H1 (cell line): ENCODE data around the gene PAX6. TPM values are rescaled to one million over a fixed set of nuclear protein-coding genes. Genes with fewer than 3 reads are reported as not detected.

Experiments used
- CTCF ChIA-PET: fragments of 300-600 bp; sonication (Branson Sonifier 250); formaldehyde crosslinking; loops from one replicate; lab custom pipeline; 2021; ENCODE audit not compliant: partially characterized antibody; lab: Charles Lee
- POLR2A ChIA-PET: fragments of 300-600 bp; sonication (Branson Sonifier 250); formaldehyde crosslinking; loops from one replicate; lab custom pipeline; 2021; ENCODE audit warnings: inconsistent platforms; ENCODE audit not compliant: partially characterized antibody; lab: Charles Lee
- DNase-seq, 2 experiments: peaks; one replicate each; pipeline versions ENCODE4 v3.0.0 to v3.0.0-alpha.2; 2010 to 2022; ENCODE audit warnings: low spot score in 2 of 2, low read depth in 1 of 2, mixed read lengths in 1 of 2
- FAIRE-seq: peaks from 2 replicates; lab custom pipeline; 2011; peaks lifted over from hg19 to GRCh38; lab: Jason Lieb, UNC
- H2AFZ ChIP-seq: 2 replicates; pipeline ENCODE4 v1.8.1; 2012; ENCODE audit warnings: low read length, inconsistent platforms
- H2AK5ac ChIP-seq: 2 replicates; pipeline ENCODE4 v1.6.1; 2013; ENCODE audit warnings: low read depth, low read length
- H2BK120ac ChIP-seq: replicated peaks from 2 replicates; pipeline ENCODE3; 2013; ENCODE audit warnings: low read depth, low read length, inconsistent platforms
- H2BK12ac ChIP-seq: 2 replicates; pipeline ENCODE4 v1.6.1; 2013; ENCODE audit warnings: low read depth, low read length
- H2BK15ac ChIP-seq: 2 replicates; pipeline ENCODE4 v1.6.1; 2013; ENCODE audit warnings: low read length
- H2BK20ac ChIP-seq: 2 replicates; pipeline ENCODE4 v1.6.1; 2013; ENCODE audit warnings: low read length
- H2BK5ac ChIP-seq: 2 replicates; pipeline ENCODE4 v1.6.1; 2013; ENCODE audit warnings: low read depth, low read length
- H3K14ac ChIP-seq: 2 replicates; pipeline ENCODE4 v1.6.1; 2013; ENCODE audit warnings: inconsistent platforms; ENCODE audit not compliant: insufficient read length
- H3K18ac ChIP-seq: 2 replicates; pipeline ENCODE4 v1.6.1; 2013; ENCODE audit warnings: low read length; ENCODE audit errors: extremely low read depth
- H3K23ac ChIP-seq: 2 replicates; pipeline ENCODE4 v1.6.1; 2013; ENCODE audit warnings: inconsistent platforms; ENCODE audit not compliant: insufficient read length
- H3K23me2 ChIP-seq: 2 replicates; pipeline ENCODE4 v1.6.1; 2013; ENCODE audit warnings: low read depth, low read length
- H3K27ac ChIP-seq: 2 replicates; pipeline ENCODE4 v1.6.1; 2011; ENCODE audit warnings: low read depth, low read length, inconsistent platforms
- H3K27me3 ChIP-seq, 4 experiments: replicated peaks in 1 of 4; 1 replicate in 1 of 4; 2 replicates in 3 of 4; pipeline versions ENCODE4 v1.6.1 to v1.8.1; 2011 to 2013; ENCODE audit warnings: low read length in 3 of 4, mild to moderate bottlenecking in 3 of 4, inconsistent platforms in 2 of 4, mixed read lengths in 2 of 4, moderate library complexity in 1 of 4; ENCODE audit not compliant: control insufficient read depth in 3 of 4, insufficient read depth in 3 of 4; ENCODE audit errors: extremely low read depth in 1 of 4
- H3K36me3 ChIP-seq, 4 experiments: 2 replicates each; pipeline versions ENCODE4 v1.6.1 to v1.8.1; 2011 to 2013; ENCODE audit warnings: mild to moderate bottlenecking in 4 of 4, low read length in 3 of 4, moderate library complexity in 2 of 4, control low read depth in 1 of 4, inconsistent platforms in 1 of 4; ENCODE audit not compliant: insufficient read depth in 4 of 4, control insufficient read depth in 2 of 4
- H3K4ac ChIP-seq: replicated peaks from 2 replicates; pipeline ENCODE3; 2013; ENCODE audit warnings: low read length, low read depth, mixed read lengths, inconsistent platforms; ENCODE audit not compliant: insufficient read length
- H3K4me1 ChIP-seq, 4 experiments: replicated peaks in 1 of 4; 1 replicate in 1 of 4; 2 replicates in 3 of 4; pipeline versions ENCODE4 v1.6.1 to v1.8.1; 2011 to 2013; ENCODE audit warnings: low read length in 3 of 4, inconsistent platforms in 2 of 4, mixed read lengths in 1 of 4; ENCODE audit not compliant: insufficient read depth in 4 of 4, control insufficient read depth in 3 of 4
- H3K4me2 ChIP-seq, 2 experiments: 2 replicates each; pipeline versions ENCODE4 v1.6.1 to v1.8.1; 2011 to 2013; ENCODE audit warnings: low read depth in 2 of 2, low read length in 2 of 2, control low read depth in 1 of 2, inconsistent platforms in 1 of 2, mild to moderate bottlenecking in 1 of 2; ENCODE audit not compliant: insufficient read depth in 1 of 2
- H3K4me3 ChIP-seq, 4 experiments: fragments of 200-600, 300-600 bp in 1 of 4; sonication (generic), shearing (Covaris generic), sonication (Bioruptor Twin) in 1 of 4; 2 replicates each; pipeline versions ENCODE4 v1.5.1 to v1.8.1; 2011 to 2016; ENCODE audit warnings: low read length in 4 of 4, low read depth in 3 of 4, control low read depth in 2 of 4, inconsistent platforms in 2 of 4, mild to moderate bottlenecking in 2 of 4, mixed read lengths in 1 of 4, moderate library complexity in 1 of 4; ENCODE audit not compliant: insufficient read depth in 2 of 4; ENCODE audit errors: extremely low read depth in 1 of 4
- H3K56ac ChIP-seq: replicated peaks from 2 replicates; pipeline ENCODE3; 2013; ENCODE audit warnings: low read depth, mild to moderate bottlenecking, mixed read lengths, low read length, inconsistent platforms; ENCODE audit not compliant: insufficient read length
- H3K79me1 ChIP-seq: 2 replicates; pipeline ENCODE4 v1.6.1; 2013; ENCODE audit warnings: low read depth, low read length, control low read depth
- H3K79me2 ChIP-seq, 2 experiments: 2 replicates each; pipeline versions ENCODE4 v1.6.1 to v1.8.1; 2012 to 2013; ENCODE audit warnings: low read length in 2 of 2, mild to moderate bottlenecking in 2 of 2, inconsistent platforms in 1 of 2; ENCODE audit not compliant: insufficient read depth in 2 of 2, control insufficient read depth in 1 of 2
- H3K9ac ChIP-seq, 4 experiments: replicated peaks in 1 of 4; 1 replicate in 1 of 4; 2 replicates in 3 of 4; pipeline versions ENCODE4 v1.6.1 to v1.8.1; 2011 to 2013; ENCODE audit warnings: low read depth in 3 of 4, low read length in 3 of 4, control low read depth in 2 of 4, mild to moderate bottlenecking in 2 of 4, moderate library complexity in 2 of 4, inconsistent platforms in 1 of 4; ENCODE audit errors: extremely low read depth in 1 of 4
- H3K9me3 ChIP-seq, 2 experiments: 2 replicates each; pipeline versions ENCODE4 v1.6.1 to v1.8.1; 2012 to 2013; ENCODE audit warnings: mild to moderate bottlenecking in 2 of 2, moderate library complexity in 2 of 2, control low read depth in 1 of 2, inconsistent platforms in 1 of 2, low read depth in 1 of 2, low read length in 1 of 2, mixed read lengths in 1 of 2; ENCODE audit not compliant: insufficient read depth in 2 of 2
- H4K20me1 ChIP-seq, 2 experiments: replicated peaks in 1 of 2; 2 replicates each; pipeline versions ENCODE3 to v1.8.1; 2011 to 2013; ENCODE audit warnings: inconsistent platforms in 2 of 2, low read length in 2 of 2, mild to moderate bottlenecking in 1 of 2; ENCODE audit not compliant: insufficient read depth in 2 of 2, control insufficient read depth in 1 of 2
- H4K5ac ChIP-seq: 2 replicates; pipeline ENCODE4 v1.6.1; 2013; ENCODE audit warnings: low read length, low read depth, mixed read lengths, inconsistent platforms; ENCODE audit not compliant: insufficient read length
- H4K8ac ChIP-seq: 2 replicates; pipeline ENCODE4 v1.8.0; 2013; ENCODE audit warnings: mild to moderate bottlenecking, moderate library complexity, low read length, inconsistent platforms; ENCODE audit not compliant: insufficient read depth; ENCODE audit errors: extremely low read depth
- H4K91ac ChIP-seq: replicated peaks from 2 replicates; pipeline ENCODE3; 2013; ENCODE audit warnings: low read length, mixed read lengths, inconsistent platforms; ENCODE audit not compliant: insufficient read length
- E2F6 ChIP-seq: IDR thresholded peaks from 2 replicates; pipeline ENCODE4 v1.6.1; 2012; ENCODE audit warnings: inconsistent platforms
- EGR1 ChIP-seq: IDR thresholded peaks from 2 replicates; pipeline ENCODE4 v1.6.1; 2011; ENCODE audit warnings: low read depth, low read length, borderline replicate concordance
- EP300 ChIP-seq, 2 experiments: IDR thresholded peaks; 1 replicate in 1 of 2; 2 replicates in 1 of 2; pipeline ENCODE4 v1.6.1; 2011 to 2012; ENCODE audit warnings: low read depth in 2 of 2, low read length in 2 of 2, mild to moderate bottlenecking in 2 of 2, borderline replicate concordance in 1 of 2, inconsistent platforms in 1 of 2, moderate library complexity in 1 of 2
- JUND ChIP-seq: IDR thresholded peaks from 2 replicates; pipeline ENCODE4 v1.6.1; 2011; ENCODE audit warnings: mild to moderate bottlenecking, improper control_type of control experiment, low read length
- KDM4A ChIP-seq: IDR thresholded peaks from one replicate; pipeline ENCODE4 v1.7.1; 2012; ENCODE audit warnings: low read depth, mild to moderate bottlenecking, moderate library complexity, low read length, inconsistent platforms; ENCODE audit not compliant: severe bottlenecking
- SRF ChIP-seq: IDR thresholded peaks from 2 replicates; pipeline ENCODE4 v1.6.1; 2011; ENCODE audit warnings: mild to moderate bottlenecking, low read depth, low read length, moderate library complexity
- SUZ12 ChIP-seq: fragments of 200-600 bp; sonication (generic); IDR thresholded peaks from 2 replicates; pipeline ENCODE4 v1.6.1; 2012; ENCODE audit warnings: mild to moderate bottlenecking, inconsistent platforms, low read length, moderate library complexity, mixed read lengths
- WGBS, 2 experiments: shearing (Covaris generic) in 1 of 2; methylation state at CpG; one replicate each; pipeline versions ENCODE4 v1.1.6 to v1.1.7; 2013 to 2015; ENCODE audit warnings: low lambda C conversion rate in 2 of 2, mixed read lengths in 2 of 2, inconsistent platforms in 1 of 2, low coverage in 1 of 2, missing lambda C conversion rate in 1 of 2; ENCODE audit not compliant: insufficient replicate concordance in 2 of 2, insufficient coverage in 1 of 2, insufficient read length in 1 of 2; ENCODE audit errors: extremely low coverage in 1 of 2, missing lambda C conversion rate in 1 of 2; 5-methylcytosine and 5-hydroxymethylcytosine counted together
- long read RNA-seq, 2 experiments: library from RNA in 1 of 2; library from capped mRNA in 1 of 2; stranded (forward); transcript quantifications; one replicate each; pipeline ENCODE4 v2.0.0, GENCODE V29; 2021; ENCODE audit warnings: inconsistent platforms in 1 of 2
- polyA minus RNA-seq, 3 experiments: library from RNA; depleted of rRNA, polyadenylated mRNA; stranded (reverse); fragments of >200 nt; gene quantifications; 1 replicate in 2 of 3; 2 replicates in 1 of 3; pipeline ENCODE4 v1.2.3, GENCODE V29; 2011
- polyA plus RNA-seq, 7 experiments: library from polyadenylated mRNA; depleted of rRNA in 3 of 7; stranded (reverse) in 5 of 7; unstranded in 2 of 7; fragments of >200 nt in 5 of 7; fragments of 200-250 nt in 2 of 7; gene quantifications; 1 replicate in 5 of 7; 2 replicates in 1 of 7; 4 replicates in 1 of 7; pipeline versions ENCODE4 v1.2.1 to v1.2.3, GENCODE V29; 2011 to 2013; ENCODE audit warnings: missing spikeins in 2 of 7, mixed read lengths in 2 of 7
- total RNA-seq: library from RNA; stranded (reverse); fragmentation: NEBNext Ultra II Directional; extraction: Animal tissue kit (Norgen Biotek cat#: 25700); gene quantifications from 2 replicates; pipeline ENCODE4 v1.2.1, GENCODE V29; 2021

PAX6 gene
- total RNA-seq: 0.21 and 0.30 TPM in 2 replicates
- polyA plus RNA-seq (2011; rRNA removed): 0.65 and 1.1 TPM in 2 replicates
- 0.53 TPM for polyA plus RNA-seq (2011; cell fraction: cytosol; rRNA removed)
- 1.0 TPM for polyA plus RNA-seq (2011; cell fraction: nucleus; rRNA removed)
- polyA plus RNA-seq (2012, experiment 1 of 2): 0.41 to 1.1 TPM (median 0.57 TPM) in 4 replicates
- 0.16 TPM for polyA plus RNA-seq (2012, experiment 2 of 2)
- polyA plus RNA-seq (2013, experiment 1 of 2): 0.16 TPM
- 0.22 TPM for polyA plus RNA-seq (2013, experiment 2 of 2)
- 0.76 and 0.82 TPM in 2 replicates for polyA minus RNA-seq (2011; rRNA and poly(A)+ RNA removed)
- polyA minus RNA-seq (2011; cell fraction: cytosol; rRNA and poly(A)+ RNA removed): 0.88 TPM
- polyA minus RNA-seq (2011; cell fraction: nucleus; rRNA and poly(A)+ RNA removed): 2.6 TPM
- long read RNA-seq, experiment 1: 0 reads
- long read RNA-seq, experiment 2: 0 reads

GRCh38 chr11:31810779-31811647, at the start of gene PAX6:
TSS of gene PAX6 (minus strand) at chr11:31811322. CDS start at chr11:31806411, 4,911 bp downstream.
- Histone ChIP-seq H3K56ac (no peak within 1 kb of the TSS), H4K20me1 (peaks cover 2 to 10% of the 10 kb centered on the region in 2 experiments), H2BK5ac (no peak within 1 kb of the TSS), H2BK15ac (no peak within 1 kb of the TSS), H2BK120ac (no peak within 1 kb of the TSS), H3K79me2 (no peaks in the 10 kb centered on the region), H3K23ac (no peak within 1 kb of the TSS), H4K8ac (no peak within 1 kb of the TSS), H3K4me1 (peaks cover 22 to 51% (median 41%) of the 10 kb centered on the region in 4 experiments), H2AFZ (no peak within 1 kb of the TSS), H3K9ac (no peak within 1 kb of the TSS), H3K4me3 (peak within 1 kb of the TSS; percentile 36 to 62 (median 50)), H4K5ac (no peak within 1 kb of the TSS), H3K4ac (no peak within 1 kb of the TSS), H3K4me2 (peak within 1 kb of the TSS; percentile 74 to 91), H3K36me3 (no peaks in the 10 kb centered on the region; a peak in 1 of 8 replicates), H3K18ac (no peak within 1 kb of the TSS; the same call in none of the 2 replicates), H2BK12ac (peak within 1 kb of the TSS; percentile 90; the same call in 1 of the 2 replicates), H3K9me3 (no peaks in the 10 kb centered on the region), H3K79me1 (no peaks in the 10 kb centered on the region), H2AK5ac (no peak within 1 kb of the TSS), H4K91ac (no peak within 1 kb of the TSS), H3K14ac (no peak within 1 kb of the TSS), H3K23me2 (peaks cover 5% of the 10 kb centered on the region; the same call in 1 of the 2 replicates), H3K27ac (no peak within 1 kb of the TSS), H2BK20ac (no peak within 1 kb of the TSS), H3K27me3 (peaks cover 87 to 99% (median 96%) of the 10 kb centered on the region in 4 experiments)
- peak in 1 of 2 experiments; percentile 87 for DNase-seq
- 2% methylated on average over 48 of the region's 49 CpGs; no CpG with 5 or more reads in 1 of the 2 experiments for WGBS, 2 experiments
- FAIRE-seq: peak; percentile 62
- ChIA-PET POLR2A (interaction anchor here (0.8 to 3.4 kb wide), 4 partner anchors 8 to 12 kb away, joined by 3 to 16 read pairs (median 7); no protein-coding TSS in a partner anchor), CTCF (interaction anchor here (1.4 to 3.4 kb wide), 5 partner anchors 13 to 147 kb away, joined by 7 to 17 read pairs (median 8); no protein-coding TSS in a partner anchor)
- peak; percentile 77 for TF ChIP-seq KDM4A
- no peak for TF ChIP-seq EP300 (IDR thresholded peaks at IDR 0.05; ENCODE audit: borderline replicate concordance in 1 of 2, low read depth in 2 of 2, low read length in 2 of 2)
- TF ChIP-seq SRF: no peak
- no peak for TF ChIP-seq JUND
- peak; percentile 70 for TF ChIP-seq E2F6
- peak; percentile 12; the same call in 1 of the 2 replicates for TF ChIP-seq EGR1
- TF ChIP-seq SUZ12: peak; percentile 7; the same call in 1 of the 2 replicates
